ENCODE results near the gene BACH2.

DNA sequence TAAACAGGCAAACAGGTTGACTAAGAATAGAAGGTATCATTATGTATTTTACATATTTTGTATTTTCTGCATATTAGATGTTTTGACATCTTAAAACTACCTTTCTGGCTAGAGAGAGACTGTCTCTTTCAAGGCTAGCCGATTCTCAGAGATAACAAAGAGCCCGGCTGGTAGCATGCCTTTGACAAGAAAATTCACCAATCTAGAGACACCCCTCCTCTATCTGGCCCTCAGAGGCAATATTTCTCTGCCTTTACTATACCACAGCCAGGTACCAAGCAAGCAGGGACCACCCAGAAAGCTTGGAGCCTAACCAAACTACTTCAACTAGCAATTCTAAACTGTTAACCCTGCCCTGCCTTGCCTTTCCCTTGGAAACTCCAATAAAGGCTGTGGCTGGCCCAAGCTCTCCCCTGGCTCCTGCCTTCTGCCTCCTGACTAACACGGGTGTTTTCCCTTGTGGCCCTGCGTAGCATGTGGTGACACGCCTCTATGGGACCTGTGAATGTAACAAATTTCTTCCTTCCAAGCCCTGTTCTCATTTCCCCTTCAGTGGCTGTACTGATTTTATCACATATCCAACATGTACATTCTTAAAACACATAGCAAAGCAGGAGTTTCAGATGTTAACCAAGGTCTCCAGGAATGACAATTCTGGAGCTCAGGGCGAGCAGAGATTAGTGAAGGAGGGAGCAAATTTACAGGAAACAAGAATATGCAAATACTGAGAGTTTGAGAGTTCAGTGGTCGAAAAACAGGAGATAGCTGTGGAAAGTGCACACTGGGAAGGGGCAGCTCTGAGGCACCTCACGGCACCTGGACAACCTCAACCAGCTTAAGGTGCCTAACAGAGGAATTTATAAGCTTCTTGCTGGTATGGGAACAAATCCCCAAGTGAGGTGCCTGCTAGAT lies 120.8 kb downstream of the BACH2 start:
- TF ChIP-seq POLR2A (IDR thresholded peaks at IDR 0.05): no peak
- TF ChIP-seq, protein P1, sequence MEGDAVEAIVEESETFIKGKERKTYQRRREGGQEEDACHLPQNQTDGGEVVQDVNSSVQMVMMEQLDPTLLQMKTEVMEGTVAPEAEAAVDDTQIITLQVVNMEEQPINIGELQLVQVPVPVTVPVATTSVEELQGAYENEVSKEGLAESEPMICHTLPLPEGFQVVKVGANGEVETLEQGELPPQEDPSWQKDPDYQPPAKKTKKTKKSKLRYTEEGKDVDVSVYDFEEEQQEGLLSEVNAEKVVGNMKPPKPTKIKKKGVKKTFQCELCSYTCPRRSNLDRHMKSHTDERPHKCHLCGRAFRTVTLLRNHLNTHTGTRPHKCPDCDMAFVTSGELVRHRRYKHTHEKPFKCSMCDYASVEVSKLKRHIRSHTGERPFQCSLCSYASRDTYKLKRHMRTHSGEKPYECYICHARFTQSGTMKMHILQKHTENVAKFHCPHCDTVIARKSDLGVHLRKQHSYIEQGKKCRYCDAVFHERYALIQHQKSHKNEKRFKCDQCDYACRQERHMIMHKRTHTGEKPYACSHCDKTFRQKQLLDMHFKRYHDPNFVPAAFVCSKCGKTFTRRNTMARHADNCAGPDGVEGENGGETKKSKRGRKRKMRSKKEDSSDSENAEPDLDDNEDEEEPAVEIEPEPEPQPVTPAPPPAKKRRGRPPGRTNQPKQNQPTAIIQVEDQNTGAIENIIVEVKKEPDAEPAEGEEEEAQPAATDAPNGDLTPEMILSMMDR (IDR thresholded peaks at IDR 0.05 in 4 of 5, conservative IDR thresholded peaks at IDR 0.05 in 1 of 5): no peak
